DND-41 (cell line): ENCODE results near the gene AARSD1.
"Not testable (repeated sequence)": the region's sequence is repeated elsewhere in the genome, so short reads cannot be mapped to it uniquely, and the experiment has no call there.

ENCODE experiments used
- ATAC-seq: fragments of 200-7000 bp; cut with Tn5 transposase; 3 replicates; pipeline ENCODE4 v1.9.1; 2021; ENCODE audit warnings: low read depth; ENCODE audit not compliant: insufficient read depth
- DNase-seq: peaks from one replicate; pipeline ENCODE4 v3.0.0-alpha.2; 2020
- H2AFZ ChIP-seq: 2 replicates; pipeline ENCODE4 v1.6.0; 2012; ENCODE audit warnings: low read depth, low read length
- H3K27ac ChIP-seq: 2 replicates; pipeline ENCODE4 v1.5.1; 2012; ENCODE audit warnings: low read length, inconsistent platforms
- H3K27me3 ChIP-seq: fragments of 200-600 bp; sonication (generic); 2 replicates; pipeline ENCODE4 v1.6.0; 2012; ENCODE audit warnings: low read length, mild to moderate bottlenecking, inconsistent platforms; ENCODE audit not compliant: insufficient read depth, poor library complexity
- H3K36me3 ChIP-seq: 2 replicates; pipeline ENCODE4 v1.5.1; 2012; ENCODE audit warnings: low read length, inconsistent platforms; ENCODE audit not compliant: insufficient read depth
- H3K4me1 ChIP-seq: 2 replicates; pipeline ENCODE4 v1.5.1; 2012; ENCODE audit warnings: mild to moderate bottlenecking, low read length; ENCODE audit not compliant: insufficient read depth
- H3K4me2 ChIP-seq: 2 replicates; pipeline ENCODE4 v1.6.0; 2012; ENCODE audit warnings: mild to moderate bottlenecking, moderate library complexity, low read length, inconsistent platforms; ENCODE audit not compliant: insufficient read depth
- H3K4me3 ChIP-seq, 2 experiments: fragments of 200-600 bp in 1 of 2; shearing (Covaris generic) in 1 of 2; 2 replicates each; pipeline ENCODE4 v1.5.1; 2012 to 2016; ENCODE audit warnings: inconsistent platforms in 2 of 2, low read length in 2 of 2, mild to moderate bottlenecking in 2 of 2, low read depth in 1 of 2, moderate library complexity in 1 of 2
- H3K79me2 ChIP-seq: 2 replicates; pipeline ENCODE4 v1.6.0; 2012; ENCODE audit warnings: low read length, inconsistent platforms; ENCODE audit not compliant: insufficient read depth
- H3K9ac ChIP-seq: 2 replicates; pipeline ENCODE4 v1.6.0; 2012; ENCODE audit warnings: low read depth, mild to moderate bottlenecking, inconsistent platforms, low read length, moderate library complexity
- H3K9me3 ChIP-seq: 2 replicates; pipeline ENCODE4 v1.5.1; 2012; ENCODE audit warnings: low read length, moderate library complexity, mild to moderate bottlenecking, inconsistent platforms; ENCODE audit not compliant: insufficient read depth, severe bottlenecking
- H4K20me1 ChIP-seq: 2 replicates; pipeline ENCODE4 v1.6.0; 2012; ENCODE audit warnings: low read length; ENCODE audit not compliant: insufficient read depth
- EZH2 ChIP-seq: IDR thresholded peaks from 3 replicates; pipeline ENCODE4 v1.6.1; 2012; ENCODE audit warnings: borderline replicate concordance, low read depth, mild to moderate bottlenecking, moderate library complexity, low read length, inconsistent platforms; ENCODE audit not compliant: severe bottlenecking
- TF ChIP-seq, protein P1 (sequence below): IDR thresholded peaks from 2 replicates; pipeline ENCODE4 v1.5.1; 2012; ENCODE audit warnings: borderline replicate concordance, low read length, moderate library complexity, mild to moderate bottlenecking; ENCODE audit not compliant: poor library complexity, severe bottlenecking; ENCODE audit errors: extremely low read depth

AARSD1 gene

GRCh38 chr17:42917236-42917603 lies 47.0 kb downstream of the AARSD1 start:
- Histone ChIP-seq H3K4me1 (no peaks in the 10 kb centered on the region), H3K9ac (no peak overlapping the region), H3K4me2 (no peak overlapping the region), H3K27ac (no peak overlapping the region), H3K4me3 (no peak overlapping the region), H2AFZ (no peak overlapping the region), H3K9me3 (no peaks in the 10 kb centered on the region), H3K36me3 (no peaks in the 10 kb centered on the region), H4K20me1 (no peaks in the 10 kb centered on the region), H3K27me3 (peaks cover 6% of the 10 kb centered on the region), H3K79me2 (no peaks in the 10 kb centered on the region)
- ATAC-seq (no peak), DNase-seq (no peak)
- TF ChIP-seq, protein P1, sequence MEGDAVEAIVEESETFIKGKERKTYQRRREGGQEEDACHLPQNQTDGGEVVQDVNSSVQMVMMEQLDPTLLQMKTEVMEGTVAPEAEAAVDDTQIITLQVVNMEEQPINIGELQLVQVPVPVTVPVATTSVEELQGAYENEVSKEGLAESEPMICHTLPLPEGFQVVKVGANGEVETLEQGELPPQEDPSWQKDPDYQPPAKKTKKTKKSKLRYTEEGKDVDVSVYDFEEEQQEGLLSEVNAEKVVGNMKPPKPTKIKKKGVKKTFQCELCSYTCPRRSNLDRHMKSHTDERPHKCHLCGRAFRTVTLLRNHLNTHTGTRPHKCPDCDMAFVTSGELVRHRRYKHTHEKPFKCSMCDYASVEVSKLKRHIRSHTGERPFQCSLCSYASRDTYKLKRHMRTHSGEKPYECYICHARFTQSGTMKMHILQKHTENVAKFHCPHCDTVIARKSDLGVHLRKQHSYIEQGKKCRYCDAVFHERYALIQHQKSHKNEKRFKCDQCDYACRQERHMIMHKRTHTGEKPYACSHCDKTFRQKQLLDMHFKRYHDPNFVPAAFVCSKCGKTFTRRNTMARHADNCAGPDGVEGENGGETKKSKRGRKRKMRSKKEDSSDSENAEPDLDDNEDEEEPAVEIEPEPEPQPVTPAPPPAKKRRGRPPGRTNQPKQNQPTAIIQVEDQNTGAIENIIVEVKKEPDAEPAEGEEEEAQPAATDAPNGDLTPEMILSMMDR: no peak
- TF ChIP-seq EZH2: no peak

DNA sequence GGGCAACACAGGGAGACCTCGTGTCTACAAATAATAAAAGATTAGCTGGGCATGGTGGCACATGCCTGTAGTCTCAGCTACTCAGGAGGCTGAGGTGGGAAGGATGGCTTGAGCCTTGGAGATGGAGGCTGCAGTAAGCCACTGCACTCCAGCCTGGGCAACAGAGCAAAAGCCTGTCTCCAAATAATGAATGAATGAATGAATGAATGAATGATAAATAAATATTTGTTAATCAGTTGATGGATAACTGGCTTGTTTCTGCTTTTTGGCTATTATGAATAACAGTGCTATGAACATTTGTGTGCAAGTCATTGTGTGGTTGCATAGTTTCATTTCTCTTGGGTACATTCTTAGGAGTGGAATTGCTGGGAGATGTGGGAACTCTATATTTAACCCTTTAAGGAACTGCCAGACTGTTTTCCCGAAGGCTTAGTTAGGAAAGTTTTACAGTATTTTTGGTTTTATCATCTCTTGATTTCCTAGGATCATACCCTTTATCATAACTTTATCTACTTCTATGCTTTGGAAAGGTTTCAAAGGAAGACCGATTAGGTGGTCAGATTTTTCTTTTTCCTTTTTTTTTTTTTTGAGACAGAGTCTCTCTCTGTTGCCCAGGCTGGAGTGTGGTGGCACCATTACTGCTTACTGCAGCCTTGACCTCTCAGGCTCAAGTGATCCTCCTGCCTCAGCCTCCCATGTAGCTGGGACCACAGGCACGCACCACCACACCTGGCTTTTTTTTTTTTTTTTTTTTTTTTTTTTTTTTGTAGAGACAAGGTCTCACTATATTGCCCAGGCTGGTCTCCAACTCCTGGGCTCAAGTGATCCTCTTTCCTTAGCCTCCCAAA lies 47.6 kb downstream of the AARSD1 start:
- not testable (repeated sequence) for H3K4me1 ChIP-seq, H3K9ac ChIP-seq, H3K27ac ChIP-seq, H3K4me3 ChIP-seq, H3K4me2 ChIP-seq, H3K9me3 ChIP-seq, ATAC-seq, H3K27me3 ChIP-seq, H3K36me3 ChIP-seq, H3K79me2 ChIP-seq, DNase-seq, H2AFZ ChIP-seq, H4K20me1 ChIP-seq

GRCh38 chr17:42915288-42915687 lies 49.0 kb downstream of the AARSD1 start:
- not testable (repeated sequence) for H4K20me1 ChIP-seq, H3K27me3 ChIP-seq, H3K4me2 ChIP-seq, ATAC-seq, DNase-seq, H3K4me3 ChIP-seq, H3K27ac ChIP-seq, H3K79me2 ChIP-seq, H2AFZ ChIP-seq, H3K9me3 ChIP-seq, H3K36me3 ChIP-seq, H3K4me1 ChIP-seq, H3K9ac ChIP-seq

DNA sequence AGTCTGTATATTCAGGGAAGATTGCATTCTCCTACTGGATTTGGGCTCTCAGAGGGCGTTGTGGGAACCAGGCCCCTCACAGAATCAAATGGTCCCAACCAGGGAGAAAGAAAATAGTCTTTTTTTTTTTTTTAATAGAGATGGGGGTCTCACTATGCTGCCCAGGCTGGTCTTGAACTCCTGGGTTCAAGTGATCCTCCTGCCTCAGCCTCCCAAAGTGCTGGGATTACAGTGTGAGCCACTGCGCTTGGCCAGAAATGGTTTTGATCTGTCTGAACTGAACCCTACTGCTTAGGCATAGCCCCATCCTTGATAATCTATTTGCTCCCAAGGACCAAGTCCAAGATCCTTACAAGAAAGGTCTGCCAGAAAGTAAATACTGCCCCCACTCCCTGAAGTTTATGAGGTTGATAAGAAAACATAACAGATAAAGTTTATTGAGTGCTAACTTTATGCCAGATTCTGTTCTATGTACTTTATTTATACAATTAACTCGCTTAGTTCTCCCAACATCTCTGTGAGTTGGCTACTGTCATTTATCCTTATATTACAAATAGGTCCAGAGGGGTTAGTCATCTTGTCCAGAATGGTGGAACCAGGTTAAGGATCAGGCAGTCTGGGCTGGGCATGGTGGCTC lies 50.2 kb downstream of the AARSD1 start:
- peaks cover 5% of the 10 kb centered on the region for H3K27me3 ChIP-seq
- H3K79me2 ChIP-seq: no peaks in the 10 kb centered on the region
- TF ChIP-seq, protein P1: no peak
- TF ChIP-seq EZH2: no peak
- ATAC-seq (no peak), DNase-seq (no peak)
- H3K9me3 ChIP-seq: no peaks in the 10 kb centered on the region
- no peaks in the 10 kb centered on the region for H3K4me1 ChIP-seq
- no peak overlapping the region for H2AFZ ChIP-seq
- no peaks in the 10 kb centered on the region for H3K36me3 ChIP-seq
- no peaks in the 10 kb centered on the region for H4K20me1 ChIP-seq
- H3K4me3 ChIP-seq: no peak overlapping the region
- no peak overlapping the region for H3K9ac ChIP-seq
- no peak overlapping the region for H3K4me2 ChIP-seq
- H3K27ac ChIP-seq: no peak overlapping the region
